A549 (cell line): ENCODE measurements around the gene ATP5F1C. TPM values are rescaled to one million over a fixed set of nuclear protein-coding genes. Genes with fewer than 3 reads are reported as not detected.
A peak's percentile ranks its signal among the peaks of the same experiment; 100 is the strongest.

Experiments
- ATAC-seq, 2 experiments: fragments of 200-7000 bp in 1 of 2; fragments of >200 bp in 1 of 2; cut with Nextera tagmentation in 1 of 2; cut with Tn5 transposase in 1 of 2; 3 replicates each; pipeline versions ENCODE4 v1.8.0 to v1.9.1; 2018 to 2020; ENCODE audit warnings: mild to moderate bottlenecking in 1 of 2, moderate library complexity in 1 of 2
- CTCF ChIA-PET: fragments of 300-600 bp; sonication (Branson Sonifier 250); formaldehyde crosslinking; extraction: SDS; loops from one replicate; lab custom pipeline; 2021; ENCODE audit warnings: antibody characterized with exemption, inconsistent platforms; lab: Yijun Ruan, JAX
- POLR2A ChIA-PET: fragments of 350-600 bp; formaldehyde crosslinking; extraction: SDS; loops from one replicate; lab custom pipeline; 2021; ENCODE audit warnings: antibody characterized with exemption, inconsistent platforms; lab: Yijun Ruan, JAX
- DNase-seq, 2 experiments: peaks; one replicate each; pipeline versions ENCODE4 v3.0.0 to v3.0.0-alpha.2; 2011 to 2016; ENCODE audit warnings: low read depth in 1 of 2, low spot score in 1 of 2
- FAIRE-seq: peaks from 2 replicates; lab custom pipeline; 2011; peaks lifted over from hg19 to GRCh38; lab: Jason Lieb, UNC
- H3K27ac ChIP-seq, 2 experiments: fragments of >200 bp; sonication (Bioruptor Twin); formaldehyde crosslinking; 3 replicates each; pipeline ENCODE4 v1.5.1; 2016 to 2017
- H3K4me1 ChIP-seq: fragments of >200 bp; sonication (Bioruptor Twin); formaldehyde crosslinking; 3 replicates; pipeline ENCODE4 v1.6.1; 2016
- H3K4me2 ChIP-seq: fragments of >200 bp; sonication (Bioruptor Twin); formaldehyde crosslinking; 3 replicates; pipeline ENCODE4 v1.6.1; 2016
- H3K4me3 ChIP-seq: fragments of >200 bp; sonication (Bioruptor Twin); formaldehyde crosslinking; 3 replicates; pipeline ENCODE4 v1.5.1; 2016
- H3K9me3 ChIP-seq: fragments of >200 bp; sonication (Bioruptor Twin); formaldehyde crosslinking; 3 replicates; pipeline ENCODE4 v1.6.1; 2016
- CHD2 ChIP-seq: fragments of 150-350 bp; IDR thresholded peaks from 2 replicates; pipeline ENCODE4 v1.6.1; 2014; ENCODE audit warnings: low read length; ENCODE audit not compliant: partially characterized antibody
- CTCF ChIP-seq: fragments of >200 bp; sonication (Bioruptor Twin); formaldehyde crosslinking; IDR thresholded peaks from 3 replicates; pipeline ENCODE4 v1.5.1; 2016
- EHF ChIP-seq: fragments of 250-450 bp; sonication (Bioruptor Pico); IDR thresholded peaks from 2 replicates; pipeline ENCODE4 v1.5.0; 2020; ENCODE audit warnings: mild to moderate bottlenecking
- EHMT2 ChIP-seq: fragments of 200-600 bp; sonication (generic); IDR thresholded peaks from 2 replicates; pipeline ENCODE4 v1.6.1; 2016; ENCODE audit warnings: antibody characterized with exemption, low read depth, mild to moderate bottlenecking, moderate library complexity
- EP300 ChIP-seq, 2 experiments: fragments of >200 bp; sonication (Bioruptor Twin); formaldehyde crosslinking; IDR thresholded peaks; 2 replicates in 1 of 2; 3 replicates in 1 of 2; pipeline ENCODE4 v1.6.1; 2016 to 2017
- ESRRA ChIP-seq: fragments of 150-350 bp; IDR thresholded peaks from 2 replicates; pipeline ENCODE4 v1.6.1; 2014; ENCODE audit warnings: mild to moderate bottlenecking, low read length, borderline replicate concordance
- FOSL2 ChIP-seq, 2 experiments: fragments of 450-650 bp in 1 of 2; fragments of >200 bp in 1 of 2; sonication (Bioruptor Twin) in 1 of 2; formaldehyde crosslinking; IDR thresholded peaks; 2 replicates each; pipeline versions ENCODE4 v1.5.0 to v1.6.1; 2016 to 2020; ENCODE audit warnings: mild to moderate bottlenecking in 1 of 2, moderate library complexity in 1 of 2
- HES2 ChIP-seq: fragments of >200 bp; sonication (Bioruptor Twin); formaldehyde crosslinking; IDR thresholded peaks from 2 replicates; pipeline ENCODE4 v1.6.1; 2016
- HEYL ChIP-seq: fragments of 250-450 bp; sonication (Bioruptor Pico); IDR thresholded peaks from 2 replicates; pipeline ENCODE4 v1.8.0; 2021; ENCODE audit warnings: mild to moderate bottlenecking, moderate library complexity
- HOXB13 ChIP-seq: fragments of 250-450 bp; sonication (Bioruptor Pico); IDR thresholded peaks from 2 replicates; pipeline ENCODE4 v1.5.0; 2020; ENCODE audit warnings: low read depth, mild to moderate bottlenecking, moderate library complexity
- HOXB5 ChIP-seq: fragments of 250-450 bp; sonication (Bioruptor Pico); IDR thresholded peaks from 2 replicates; pipeline ENCODE4 v1.5.0; 2020; ENCODE audit warnings: mild to moderate bottlenecking, moderate library complexity
- KDM5A ChIP-seq: fragments of 200-600 bp; sonication (generic); IDR thresholded peaks from 2 replicates; pipeline ENCODE4 v1.6.1; 2016; ENCODE audit warnings: antibody characterized with exemption, mild to moderate bottlenecking
- MAFK ChIP-seq: fragments of 450-650 bp; IDR thresholded peaks from 2 replicates; pipeline ENCODE4 v1.6.1; 2014; ENCODE audit not compliant: partially characterized antibody
- MAX ChIP-seq: IDR thresholded peaks from 2 replicates; pipeline ENCODE4 v1.6.1; 2012
- MAZ ChIP-seq: fragments of 150-350 bp; IDR thresholded peaks from 2 replicates; pipeline ENCODE4 v1.6.1; 2014; ENCODE audit warnings: antibody characterized with exemption, low read depth, low read length, borderline replicate concordance
- NFE2L2 ChIP-seq: fragments of 150-350 bp; conservative IDR thresholded peaks from 2 replicates; pipeline ENCODE4 v1.6.1; 2014; ENCODE audit warnings: low read length
- NR3C1 ChIP-seq: fragments of >200 bp; sonication (Bioruptor Twin); formaldehyde crosslinking; IDR thresholded peaks from 3 replicates; pipeline ENCODE4 v1.6.1; 2017
- PHF8 ChIP-seq: fragments of 200-600 bp; sonication (generic); IDR thresholded peaks from 2 replicates; pipeline ENCODE4 v1.6.1; 2016; ENCODE audit warnings: low read depth, mild to moderate bottlenecking, antibody characterized with exemption, moderate library complexity, borderline replicate concordance
- POLR2AphosphoS2 ChIP-seq: conservative IDR thresholded peaks from 2 replicates; pipeline ENCODE4 v1.6.1; 2012; ENCODE audit warnings: low read length, improper control_type of control experiment, inconsistent platforms
- RNF2 ChIP-seq: fragments of 200-600 bp; sonication (generic); IDR thresholded peaks from 2 replicates; pipeline ENCODE4 v1.6.1; 2016; ENCODE audit warnings: low read depth, mild to moderate bottlenecking, antibody characterized with exemption, moderate library complexity, borderline replicate concordance
- SMC3 ChIP-seq: fragments of >200 bp; sonication (Bioruptor Twin); formaldehyde crosslinking; IDR thresholded peaks from 3 replicates; pipeline ENCODE4 v1.6.1; 2018; ENCODE audit warnings: inconsistent platforms
- SREBF2 ChIP-seq: fragments of 450-650 bp; IDR thresholded peaks from 2 replicates; pipeline ENCODE4 v1.6.1; 2014; ENCODE audit warnings: mild to moderate bottlenecking, moderate library complexity
- TFCP2L1 ChIP-seq: fragments of 250-450 bp; sonication (Bioruptor Pico); IDR thresholded peaks from 2 replicates; pipeline ENCODE4 v1.5.0; 2021; ENCODE audit warnings: mild to moderate bottlenecking
- TP53 ChIP-seq: fragments of 250-450 bp; sonication (Bioruptor Pico); IDR thresholded peaks from 2 replicates; pipeline ENCODE4 v1.5.0; 2021; ENCODE audit warnings: mild to moderate bottlenecking, moderate library complexity
- USF2 ChIP-seq: fragments of 450-650 bp; IDR thresholded peaks from 2 replicates; pipeline ENCODE4 v1.6.1; 2014; ENCODE audit warnings: antibody characterized with exemption
- ZC3H11A ChIP-seq: fragments of 450-650 bp; IDR thresholded peaks from 2 replicates; pipeline ENCODE4 v1.6.1; 2014; ENCODE audit warnings: antibody characterized with exemption, mild to moderate bottlenecking
- ZNF302 ChIP-seq: fragments of 250-450 bp; sonication (Bioruptor Pico); IDR thresholded peaks from 2 replicates; pipeline ENCODE4 v1.9.0; 2021; ENCODE audit warnings: inconsistent platforms, mild to moderate bottlenecking, moderate library complexity
- WGBS: methylation state at CpG from one replicate; pipeline ENCODE4 v1.1.6; 2017; ENCODE audit errors: missing lambda C conversion rate; 5-methylcytosine and 5-hydroxymethylcytosine counted together
- polyA plus RNA-seq, 4 experiments: library from polyadenylated mRNA; depleted of rRNA in 3 of 4; stranded (reverse); fragments of >200 nt; fragmentation: RNase III in 1 of 4; extraction: RNeasy Plus Mini Kit Qiagen cat#74134 plus additional on column Dnase treatment in 1 of 4; gene quantifications; 2 replicates in 3 of 4; 3 replicates in 1 of 4; pipeline ENCODE4 v1.2.3, GENCODE V29; 2011 to 2017

Gene ATP5F1C
- polyA plus RNA-seq, 2 of the 4 experiments (the other 2 are of a cell fraction): 447 to 532 TPM

GRCh38 chr10:7834262-7834661 is 46.3 kb downstream of the ATP5F1C start:
- WGBS: 80% methylated on average over 3 of the region's 3 CpGs
- CTCF ChIA-PET: interaction anchor here (0.9 kb wide), 1 partner anchor 1038 kb away, joined by 3 read pairs; no protein-coding TSS in a partner anchor
- TF ChIP-seq HES2 (no peak), ZNF302 (CRISPR knock-in tag) (no peak), HOXB5 (no peak), RNF2 (no peak), EHF (CRISPR knock-in tag) (no peak), KDM5A (no peak)
- Histone ChIP-seq H3K4me2 (no peak overlapping the region), H3K4me3 (no peak overlapping the region), H3K27ac (no peak overlapping the region), H3K9me3 (no peaks in the 10 kb centered on the region), H3K4me1 (no peaks in the 10 kb centered on the region)
- no peak for DNase-seq
- POLR2A ChIA-PET: no interaction called here
- no peak for FAIRE-seq
- no peak for ATAC-seq

GRCh38 chr10:7836571-7836970 is 48.6 kb downstream of the ATP5F1C start:
- H3K4me2 ChIP-seq: no peak overlapping the region
- ATAC-seq: no peak
- DNase-seq: no peak
- no peak overlapping the region for H3K27ac ChIP-seq
- no peak for TF ChIP-seq CTCF
- TF ChIP-seq EHMT2: no peak
- TF ChIP-seq MAFK: no peak
- TF ChIP-seq USF2: no peak
- no peak for TF ChIP-seq POLR2AphosphoS2
- no peak for FAIRE-seq
- ChIA-PET POLR2A (interaction anchor here (1.3 kb wide), 1 partner anchor 18 kb away, joined by 3 read pairs; the partner anchor contains the start of gene TAF3), CTCF (interaction anchor here (0.8 kb wide), 1 partner anchor 9 kb away, joined by 3 read pairs; no protein-coding TSS in a partner anchor)
- no peaks in the 10 kb centered on the region for H3K9me3 ChIP-seq
- H3K4me3 ChIP-seq: no peak overlapping the region
- 89% methylated on average over 2 of the region's 2 CpGs for WGBS
- no peaks in the 10 kb centered on the region for H3K4me1 ChIP-seq

- ATAC-seq: no peak
- no peak for FAIRE-seq
- POLR2A ChIA-PET: no interaction called here
These were observed 58.6 kb downstream of the ATP5F1C start for GRCh38 chr10:7846591-7846990.

GRCh38 chr10:7853226-7853842 is 65.4 kb downstream of the ATP5F1C start:
- FAIRE-seq: no peak
- Histone ChIP-seq H3K4me1 (peaks cover 28% of the 10 kb centered on the region), H3K9me3 (no peaks in the 10 kb centered on the region), H3K4me3 (no peak overlapping the region), H3K27ac (no peak overlapping the region), H3K4me2 (peak overlapping the region; percentile 15; the same call in 2 of the 3 replicates)
- WGBS: 69% methylated on average over 4 of the region's 4 CpGs
- DNase-seq: no peak
- ChIA-PET CTCF (interaction anchor here (1.6 kb wide), 1 partner anchor 328 kb away, joined by 4 read pairs; no protein-coding TSS in a partner anchor), POLR2A (no interaction called here)
- TF ChIP-seq EHF (CRISPR knock-in tag) (no peak), TP53 (no peak), FOSL2 (IDR thresholded peaks at IDR 0.05) (no peak), FOSL2 (CRISPR knock-in tag; IDR thresholded peaks at IDR 0.05) (no peak), MAFK (no peak), HEYL (CRISPR knock-in tag) (no peak), HOXB13 (no peak), CHD2 (no peak), ZNF302 (CRISPR knock-in tag) (no peak), NR3C1 (no peak), ESRRA (no peak), SREBF2 (no peak), NFE2L2 (no peak), EHMT2 (no peak), PHF8 (no peak), USF2 (no peak), MAZ (no peak), TFCP2L1 (CRISPR knock-in tag) (no peak), MAX (no peak), SMC3 (no peak)
- ATAC-seq: no peak

More at GRCh38 chr10:7846591-7846990, 58.6 kb downstream of the ATP5F1C start:
- no peaks in the 10 kb centered on the region for H3K9me3 ChIP-seq
- H3K4me1 ChIP-seq: no peaks in the 10 kb centered on the region
- H3K4me3 ChIP-seq: no peak overlapping the region
- WGBS: 43% methylated on average over 1 of the region's 1 CpG
- no peak for TF ChIP-seq EP300 (IDR thresholded peaks at IDR 0.05)
- no peak for TF ChIP-seq SREBF2
- TF ChIP-seq ZC3H11A: no peak
- TF ChIP-seq, all 56 proteins: peak for 0
- DNase-seq: no peak
- CTCF ChIA-PET: no interaction called here
- Histone ChIP-seq H3K27ac (no peak overlapping the region), H3K4me2 (no peak overlapping the region)
